Activated CD4-positive, alpha-beta T cell treated with anti-CD3 and anti-CD28 coated beads for 36 hours (primary cell): ENCODE results near the gene YIF1A. TPM values are rescaled to one million over a fixed set of nuclear protein-coding genes. Genes with fewer than 3 reads are reported as not detected.
A peak's percentile ranks its signal among the peaks of the same experiment; 100 is the strongest.

ENCODE experiments used
- ATAC-seq: fragments of 200-7000 bp; cut with Tn5 transposase; one replicate; pipeline ENCODE4 v1.10.0; 2021; ENCODE audit warnings: mild to moderate bottlenecking, moderate library complexity
- CTCF ChIA-PET: fragments of 350-600 bp; sonication (Branson Sonifier 250); formaldehyde crosslinking; loops from one replicate; lab custom pipeline; 2021; ENCODE audit warnings: antibody characterized with exemption; lab: Charles Lee
- POLR2A ChIA-PET: fragments of 350-600 bp; sonication (Branson Sonifier 250); formaldehyde crosslinking; loops from one replicate; lab custom pipeline; 2021; ENCODE audit warnings: antibody characterized with exemption, inconsistent platforms; lab: Charles Lee
- DNase-seq: peaks from one replicate; pipeline ENCODE4 v3.0.0-alpha.2; 2020
- H3K27ac Mint-ChIP-seq: one replicate; pipeline ENCODE4 v1.8.0; 2021; ENCODE audit warnings: mixed read lengths
- H3K27me3 Mint-ChIP-seq: one replicate; pipeline ENCODE4 v1.8.0; 2021; ENCODE audit warnings: mixed read lengths
- H3K36me3 Mint-ChIP-seq: one replicate; pipeline ENCODE4 v1.8.0; 2021; ENCODE audit warnings: low read depth, mixed read lengths
- H3K4me1 Mint-ChIP-seq: one replicate; pipeline ENCODE4 v1.8.0; 2021; ENCODE audit warnings: mixed read lengths
- H3K4me3 Mint-ChIP-seq: one replicate; pipeline ENCODE4 v1.8.0; 2021; ENCODE audit warnings: mild to moderate bottlenecking, moderate library complexity, mixed read lengths
- H3K9me3 Mint-ChIP-seq: one replicate; pipeline ENCODE4 v1.8.0; 2021; ENCODE audit warnings: low read depth, mixed read lengths
- intact Hi-C, 2 experiments: fragments of 100-400 bp; cut with DNase I in 1 of 2; cut with micrococcal nuclease in 1 of 2; formaldehyde crosslinking; loops; one replicate each; pipeline versions ENCODE4 v1.14.2 to v1.15.1; 2022 to 2024; cut with DNase I, micrococcal nuclease
- total RNA-seq, 2 experiments: library from RNA; stranded (reverse); gene quantifications; one replicate each; pipeline ENCODE4 v1.2.3, GENCODE V29; 2021

Gene YIF1A
- total RNA-seq, 2 experiments from 2014 or later, result 47.5 to 49.8 TPM

DNA sequence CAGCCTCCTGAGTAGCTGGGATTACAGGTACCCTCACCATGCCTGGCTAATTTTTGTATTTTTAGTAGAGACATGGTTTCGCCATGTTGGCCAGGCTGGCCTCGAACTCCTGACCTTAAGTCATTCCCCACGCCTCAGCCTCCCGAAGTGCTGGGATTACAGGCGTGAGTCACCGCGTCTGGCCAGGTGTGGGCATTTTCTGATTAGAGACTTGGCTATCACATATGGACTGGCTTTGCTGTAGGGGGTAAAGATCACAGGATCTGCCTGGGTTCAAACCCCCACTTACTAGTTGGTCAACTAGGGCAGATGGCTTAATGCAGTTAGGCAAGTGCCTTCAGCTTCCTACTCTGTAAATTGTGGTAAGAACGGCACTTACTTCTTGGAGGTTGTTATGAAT, 21.4 kb upstream of the YIF1A start:
- no peaks in the 10 kb centered on the region for H3K36me3 Mint-ChIP-seq

DNA sequence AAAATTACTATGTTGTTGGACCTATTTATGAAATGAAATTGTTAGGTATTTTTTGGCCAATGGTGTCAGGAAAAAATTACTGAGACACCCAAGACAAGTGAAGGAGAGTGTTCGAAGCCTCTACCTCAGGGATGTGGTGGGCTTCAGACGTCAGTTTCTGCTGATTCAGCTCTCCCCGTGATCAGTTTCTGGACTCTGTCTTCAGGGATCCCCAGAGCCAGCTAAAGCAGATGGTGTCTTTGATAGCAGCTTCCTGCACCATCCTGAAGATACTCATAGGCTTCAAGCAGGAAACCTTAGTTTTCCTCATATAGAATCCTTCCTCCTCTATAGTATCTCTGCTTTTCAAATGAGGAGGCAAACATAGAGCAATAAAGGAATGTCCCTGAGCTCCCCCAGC, 20.5 kb upstream of the YIF1A start:
- H3K36me3 Mint-ChIP-seq, result no peaks in the 10 kb centered on the region
- no peak overlapping the region for H3K27ac Mint-ChIP-seq
- no peak for ATAC-seq
- no peaks in the 10 kb centered on the region for H3K9me3 Mint-ChIP-seq
- ChIA-PET POLR2A (no interaction called here), CTCF (interaction anchor here (1.0 to 6.4 kb wide), 5 partner anchors 18 to 76 kb away, joined by 3 to 34 read pairs (median 4); partner anchors contain the start of genes RIN1, TMEM151A and YIF1A)
- H3K27me3 Mint-ChIP-seq, result no peaks in the 10 kb centered on the region
- H3K4me3 Mint-ChIP-seq, result no peak overlapping the region
- DNase-seq, result no peak
- H3K4me1 Mint-ChIP-seq, result peaks cover 20% of the 10 kb centered on the region
- intact Hi-C loops, result no loop called here

More for the DNA sequence above, 21.4 kb upstream of the YIF1A start:
- ATAC-seq (no peak), DNase-seq (no peak)
- POLR2A ChIA-PET, result no interaction called here
- Mint-ChIP-seq H3K27me3 (no peaks in the 10 kb centered on the region), H3K9me3 (no peaks in the 10 kb centered on the region), H3K27ac (no peak overlapping the region), H3K4me3 (no peak overlapping the region), H3K4me1 (peaks cover 26% of the 10 kb centered on the region)
- CTCF ChIA-PET, result interaction anchor here (0.6 to 6.4 kb wide), 5 partner anchors 22 to 93 kb away, joined by 3 to 34 read pairs (median 4); partner anchors contain the start of genes BRMS1 and YIF1A
- intact Hi-C loops, result no loop called here

- Mint-ChIP-seq H3K27me3 (no peaks in the 10 kb centered on the region), H3K9me3 (no peaks in the 10 kb centered on the region), H3K27ac (no peak overlapping the region), H3K4me3 (no peak overlapping the region), H3K4me1 (no peaks in the 10 kb centered on the region), H3K36me3 (no peaks in the 10 kb centered on the region)
- POLR2A ChIA-PET, result no interaction called here
- DNase-seq, result no peak
- CTCF ChIA-PET, result interaction anchor here (0.5 to 2.3 kb wide), 4 partner anchors 9 to 543 kb away, joined by 3 to 10 read pairs (median 4); no protein-coding TSS in a partner anchor
- intact Hi-C loops, result no loop called here
- ATAC-seq, result no peak
These were observed 13.7 kb upstream of the YIF1A start for GRCh38 chr11:66302656-66303055.

DNA sequence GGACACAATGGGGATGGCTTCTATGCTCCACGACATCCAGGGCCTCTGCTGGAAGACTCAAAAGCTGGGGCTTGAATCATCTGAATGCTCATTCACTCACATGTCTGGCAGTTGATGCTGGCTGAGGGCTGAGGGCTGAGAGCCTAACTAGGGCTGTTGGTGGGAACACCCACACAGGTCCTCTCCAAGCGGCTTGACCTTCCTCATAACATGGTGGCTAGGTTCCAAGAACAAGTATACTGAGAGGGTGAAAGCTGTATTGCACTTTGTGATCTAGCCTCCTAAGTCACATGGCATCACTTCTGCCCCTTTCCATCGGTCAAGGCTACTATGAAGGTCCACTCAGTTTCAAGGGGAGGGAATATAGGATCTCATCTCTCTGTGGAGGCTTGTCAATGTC, 10.2 kb upstream of the YIF1A start:
- Mint-ChIP-seq H3K9me3 (no peaks in the 10 kb centered on the region), H3K36me3 (no peaks in the 10 kb centered on the region), H3K27me3 (no peaks in the 10 kb centered on the region), H3K27ac (no peak overlapping the region), H3K4me3 (no peak overlapping the region), H3K4me1 (no peaks in the 10 kb centered on the region)
- CTCF ChIA-PET, result interaction anchor here (1.5 kb wide), 1 partner anchor 12 kb away, joined by 6 read pairs; no protein-coding TSS in a partner anchor
- intact Hi-C loops, result no loop called here
- no peak for DNase-seq
- ATAC-seq, result no peak
- POLR2A ChIA-PET, result no interaction called here

DNA sequence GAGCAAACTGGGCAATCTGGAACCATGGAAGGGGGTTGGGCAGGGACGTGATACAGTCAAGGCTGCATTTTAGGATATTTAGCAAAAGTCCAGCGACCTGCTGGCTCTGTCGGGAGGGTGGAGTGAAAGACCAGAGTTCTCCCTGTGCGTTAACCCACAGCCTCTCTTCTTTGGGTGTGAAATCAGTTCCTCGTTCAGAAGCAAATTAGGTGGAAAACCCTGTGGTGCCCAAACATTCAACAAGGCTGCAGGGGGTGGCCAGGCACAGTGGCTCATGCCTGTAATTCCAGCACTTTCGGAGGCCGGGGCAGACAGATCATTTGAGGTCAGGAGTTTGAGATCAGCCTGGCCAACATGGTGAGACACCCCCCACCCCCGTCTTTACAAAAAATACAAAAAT, 8.7 kb upstream of the YIF1A start:
- CTCF ChIA-PET, result interaction anchor here (0.6 to 0.8 kb wide), 5 partner anchors 14 to 398 kb away, joined by 3 read pairs; no protein-coding TSS in a partner anchor
- Mint-ChIP-seq H3K27ac (no peak overlapping the region), H3K36me3 (no peaks in the 10 kb centered on the region), H3K4me1 (no peaks in the 10 kb centered on the region), H3K27me3 (peaks cover 4% of the 10 kb centered on the region), H3K9me3 (no peaks in the 10 kb centered on the region), H3K4me3 (no peak overlapping the region)
- ATAC-seq (no peak), DNase-seq (no peak)
- intact Hi-C loops, result no loop called here
- POLR2A ChIA-PET, result no interaction called here

GRCh38 chr11:66294626-66295620, 6.0 kb upstream of the YIF1A start:
- H3K4me3 Mint-ChIP-seq, result no peak overlapping the region
- CTCF ChIA-PET, result interaction anchor here (0.7 kb wide), 1 partner anchor 95 kb away, joined by 3 read pairs; no protein-coding TSS in a partner anchor
- intact Hi-C loops, result no loop called here
- H3K4me1 Mint-ChIP-seq, result peaks cover 8% of the 10 kb centered on the region
- DNase-seq (no peak), ATAC-seq (no peak)
- no peaks in the 10 kb centered on the region for H3K9me3 Mint-ChIP-seq
- peaks cover 8% of the 10 kb centered on the region for H3K27me3 Mint-ChIP-seq
- H3K27ac Mint-ChIP-seq, result no peak overlapping the region
- H3K36me3 Mint-ChIP-seq, result no peaks in the 10 kb centered on the region
- POLR2A ChIA-PET, result no interaction called here

- no peaks in the 10 kb centered on the region for H3K9me3 Mint-ChIP-seq
- H3K27ac Mint-ChIP-seq, result no peak overlapping the region
- H3K4me1 Mint-ChIP-seq, result peaks cover 13% of the 10 kb centered on the region
- ChIA-PET POLR2A (no interaction called here), CTCF (interaction anchor here (0.7 kb wide), 1 partner anchor 94 kb away, joined by 3 read pairs; no protein-coding TSS in a partner anchor)
- H3K4me3 Mint-ChIP-seq, result no peak overlapping the region
- H3K36me3 Mint-ChIP-seq, result no peaks in the 10 kb centered on the region
- DNase-seq, result no peak
- intact Hi-C loops, result no loop called here
- peaks cover 8% of the 10 kb centered on the region for H3K27me3 Mint-ChIP-seq
- ATAC-seq, result no peak
These were observed 5.1 kb upstream of the YIF1A start for GRCh38 chr11:66293777-66294625.

DNA sequence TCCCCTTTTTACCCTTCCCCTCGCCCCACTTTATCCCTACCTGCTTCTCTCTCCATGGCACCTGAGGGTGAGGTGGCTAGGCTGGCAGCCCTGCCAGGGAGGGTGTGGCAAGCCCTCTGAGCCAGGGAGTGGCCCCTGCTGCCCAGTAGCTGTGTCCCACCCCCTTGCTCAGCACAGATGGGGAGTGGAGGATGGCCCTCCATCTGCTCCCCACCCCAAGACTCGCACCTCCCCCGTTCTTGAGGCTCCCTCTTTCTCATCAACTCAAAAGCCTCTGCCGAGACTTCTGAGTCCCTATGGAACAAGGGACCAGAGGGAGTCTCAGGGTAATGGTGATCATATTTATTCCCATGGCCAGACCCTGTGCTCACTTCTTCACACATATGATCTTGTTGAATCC, 4.4 kb upstream of the YIF1A start:
- ChIA-PET POLR2A (no interaction called here), CTCF (no interaction called here)
- Mint-ChIP-seq H3K27me3 (peaks cover 8% of the 10 kb centered on the region), H3K9me3 (no peaks in the 10 kb centered on the region), H3K4me1 (peaks cover 13% of the 10 kb centered on the region), H3K36me3 (peaks cover 2% of the 10 kb centered on the region), H3K4me3 (no peak overlapping the region), H3K27ac (no peak overlapping the region)
- ATAC-seq (no peak), DNase-seq (no peak)
- intact Hi-C loops, result no loop called here

DNA sequence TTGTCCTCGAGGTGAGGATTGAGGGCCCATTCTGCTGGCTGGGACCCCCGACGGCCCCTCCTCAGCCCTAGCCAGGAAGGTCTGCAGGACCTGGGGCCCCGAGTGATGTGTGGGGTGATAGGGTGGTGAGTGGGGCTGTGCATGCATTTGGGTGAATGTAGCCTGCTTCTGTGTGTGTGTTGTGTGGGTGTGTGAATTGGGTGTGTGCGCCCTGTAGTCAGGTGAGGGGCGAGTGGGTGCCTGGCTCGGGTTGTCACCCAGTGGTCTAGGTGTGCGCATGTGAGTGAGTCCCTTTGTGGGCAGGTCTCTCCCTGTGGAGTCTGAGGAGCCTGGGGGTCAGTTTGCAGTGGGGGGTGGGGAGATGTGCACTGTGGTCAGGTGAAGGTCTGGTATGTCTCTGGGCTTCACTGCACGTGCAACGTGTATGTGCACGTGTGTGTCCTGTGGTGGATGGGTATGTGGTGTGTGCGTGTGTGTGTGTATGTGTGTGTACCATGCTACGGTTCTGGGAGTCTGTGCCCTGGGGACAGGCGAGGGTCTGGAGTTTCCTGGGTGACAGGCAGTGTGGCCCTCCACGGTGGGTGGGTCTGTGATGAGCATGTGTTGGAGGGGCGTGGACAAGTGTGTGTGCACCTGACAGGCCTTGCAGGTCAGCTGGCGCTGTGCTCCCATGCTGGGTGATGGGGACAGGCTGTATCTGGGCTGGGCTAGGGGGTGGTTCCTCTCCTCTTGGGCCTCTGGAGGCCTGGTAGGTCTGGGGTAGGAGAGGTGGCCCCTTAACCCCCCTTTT, 3.8 kb upstream of the YIF1A start:
- DNase-seq (no peak), ATAC-seq (no peak)
- peaks cover 8% of the 10 kb centered on the region for H3K27me3 Mint-ChIP-seq
- ChIA-PET CTCF (no interaction called here), POLR2A (no interaction called here)
- H3K4me3 Mint-ChIP-seq, result no peak overlapping the region
- no peaks in the 10 kb centered on the region for H3K9me3 Mint-ChIP-seq
- H3K27ac Mint-ChIP-seq, result no peak overlapping the region
- H3K4me1 Mint-ChIP-seq, result peaks cover 15% of the 10 kb centered on the region
- intact Hi-C loops, result no loop called here
- peaks cover 2% of the 10 kb centered on the region for H3K36me3 Mint-ChIP-seq

DNA sequence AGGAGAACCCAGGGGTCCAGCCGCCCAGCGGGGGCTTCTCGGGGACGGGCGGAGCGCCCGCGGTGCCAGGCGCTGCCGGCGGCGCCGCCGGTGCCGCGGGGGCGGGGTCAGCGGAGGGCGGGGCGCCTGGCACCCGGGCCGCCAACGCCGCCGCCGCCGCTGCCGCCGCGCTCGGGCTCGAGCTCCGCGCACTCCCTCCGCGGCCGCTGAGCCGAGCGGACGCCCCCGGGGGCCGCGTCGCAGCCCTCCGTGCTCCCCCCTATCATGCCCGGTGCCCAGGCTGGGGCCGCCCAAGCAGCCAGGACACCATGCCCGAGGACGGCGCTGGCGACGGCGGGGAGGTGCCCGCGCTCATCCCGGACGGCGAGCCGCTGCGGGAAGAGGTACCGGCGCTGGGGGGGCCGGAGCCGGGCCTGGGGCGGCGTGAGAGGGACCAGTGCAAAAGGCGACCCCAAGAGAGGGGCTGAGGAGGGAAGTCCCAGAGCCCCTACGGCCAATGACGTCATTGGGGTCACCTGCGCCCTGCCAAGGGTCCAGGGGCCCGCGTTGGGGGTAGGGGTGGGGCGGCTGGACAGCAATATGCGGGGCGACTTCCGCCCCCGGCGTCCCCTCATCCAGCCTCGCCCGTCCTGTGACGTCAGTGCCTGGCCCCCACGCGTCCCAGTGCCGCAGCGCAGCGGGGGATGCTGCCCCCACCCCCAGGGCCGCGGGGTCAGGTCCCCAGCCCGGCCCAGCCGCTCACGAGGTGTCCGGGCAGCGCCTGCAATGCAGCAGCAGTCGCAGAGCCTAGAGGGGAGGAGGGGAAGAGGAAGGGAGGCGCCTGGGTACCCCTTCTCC, 3.0 kb upstream of the YIF1A start, which contains the start of gene TMEM151A:
TSS of gene TMEM151A (plus strand) at position 189 of the 837 bp plus-strand sequence. CDS start at position 309, 120 bp downstream.
- Mint-ChIP-seq H3K4me1 (peaks cover 19% of the 10 kb centered on the region), H3K27ac (no peak within 1 kb of the TSS), H3K36me3 (peaks cover 6% of the 10 kb centered on the region), H3K27me3 (peaks cover 8% of the 10 kb centered on the region), H3K4me3 (peak within 1 kb of the TSS; percentile 89), H3K9me3 (no peaks in the 10 kb centered on the region)
- ChIA-PET POLR2A (interaction anchor here (0.6 to 1.3 kb wide), 2 partner anchors 21 to 1337 kb away, joined by 3 read pairs; no protein-coding TSS in a partner anchor), CTCF (interaction anchor here (0.8 to 4.6 kb wide), 5 partner anchors 9 to 126 kb away, joined by 3 to 23 read pairs (median 6); no protein-coding TSS in a partner anchor)
- DNase-seq, result peak; percentile 58
- intact Hi-C loops, result no loop called here
- ATAC-seq, result no peak
